Type B pancreatic cell (in vitro differentiated cells): ENCODE measurements around the gene REV3L. TPM values are rescaled to one million over a fixed set of nuclear protein-coding genes. Genes with fewer than 3 reads are reported as not detected.
"Not testable (repeated sequence)": the region's sequence is repeated elsewhere in the genome, so short reads cannot be mapped to it uniquely, and the experiment has no call there.

Experiments
- DNase-seq: peaks from one replicate; pipeline ENCODE4 v3.0.0; 2021; ENCODE audit warnings: mixed read lengths; ENCODE audit not compliant: unreplicated experiment; ENCODE audit errors: extremely low spot score
- H3K27ac Mint-ChIP-seq: 2 replicates; pipeline ENCODE4 v1.8.0; 2021; ENCODE audit warnings: mild to moderate bottlenecking, mixed read lengths
- H3K27me3 Mint-ChIP-seq: 2 replicates; pipeline ENCODE4 v1.8.0; 2021; ENCODE audit warnings: mixed read lengths
- H3K36me3 Mint-ChIP-seq: 2 replicates; pipeline ENCODE4 v1.8.0; 2021; ENCODE audit warnings: mixed read lengths
- H3K4me1 Mint-ChIP-seq: one replicate; pipeline ENCODE4 v1.8.0; 2021; ENCODE audit warnings: mixed read lengths; ENCODE audit not compliant: unreplicated experiment
- H3K4me3 Mint-ChIP-seq: 2 replicates; pipeline ENCODE4 v1.8.0; 2021; ENCODE audit warnings: mild to moderate bottlenecking, mixed read lengths
- H3K9me3 Mint-ChIP-seq: 2 replicates; pipeline ENCODE4 v1.8.0; 2021; ENCODE audit warnings: mixed read lengths
- total RNA-seq: library from RNA; stranded (reverse); gene quantifications from 2 replicates; pipeline ENCODE4 v1.2.1, GENCODE V29; 2021; ENCODE audit warnings: low replicate concordance
- TF ChIP-seq, protein P1 (sequence below): fragments of 200-600 bp; sonication (generic); conservative IDR thresholded peaks from 2 replicates; pipeline ENCODE4 v1.5.0; 2021; ENCODE audit warnings: antibody characterized with exemption, mild to moderate bottlenecking

The REV3L gene
- total RNA-seq, 1 donor from 2014 or later = 34.4 TPM

DNA sequence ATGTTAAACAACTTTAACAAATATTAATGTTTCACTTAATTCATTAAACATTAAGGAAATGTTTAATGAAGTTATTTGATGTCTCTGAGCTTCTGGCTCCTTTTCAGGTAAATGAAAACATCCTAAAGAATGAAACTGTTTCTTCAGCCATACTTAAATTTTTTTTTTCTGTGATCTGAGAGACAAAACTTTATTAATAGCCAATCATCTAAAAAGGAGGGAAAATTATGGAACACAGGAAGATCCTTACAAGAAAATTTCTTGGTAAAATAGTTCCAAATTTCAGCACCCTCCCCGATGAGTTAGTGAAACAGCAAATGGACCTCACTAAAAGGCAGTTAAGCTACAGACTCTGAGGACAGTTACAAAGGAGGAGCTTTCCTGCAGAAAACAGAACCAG lies 185.2 kb downstream of the REV3L start:
- H3K9me3 Mint-ChIP-seq = peaks cover 4% of the 10 kb centered on the region
- TF ChIP-seq, protein P1, sequence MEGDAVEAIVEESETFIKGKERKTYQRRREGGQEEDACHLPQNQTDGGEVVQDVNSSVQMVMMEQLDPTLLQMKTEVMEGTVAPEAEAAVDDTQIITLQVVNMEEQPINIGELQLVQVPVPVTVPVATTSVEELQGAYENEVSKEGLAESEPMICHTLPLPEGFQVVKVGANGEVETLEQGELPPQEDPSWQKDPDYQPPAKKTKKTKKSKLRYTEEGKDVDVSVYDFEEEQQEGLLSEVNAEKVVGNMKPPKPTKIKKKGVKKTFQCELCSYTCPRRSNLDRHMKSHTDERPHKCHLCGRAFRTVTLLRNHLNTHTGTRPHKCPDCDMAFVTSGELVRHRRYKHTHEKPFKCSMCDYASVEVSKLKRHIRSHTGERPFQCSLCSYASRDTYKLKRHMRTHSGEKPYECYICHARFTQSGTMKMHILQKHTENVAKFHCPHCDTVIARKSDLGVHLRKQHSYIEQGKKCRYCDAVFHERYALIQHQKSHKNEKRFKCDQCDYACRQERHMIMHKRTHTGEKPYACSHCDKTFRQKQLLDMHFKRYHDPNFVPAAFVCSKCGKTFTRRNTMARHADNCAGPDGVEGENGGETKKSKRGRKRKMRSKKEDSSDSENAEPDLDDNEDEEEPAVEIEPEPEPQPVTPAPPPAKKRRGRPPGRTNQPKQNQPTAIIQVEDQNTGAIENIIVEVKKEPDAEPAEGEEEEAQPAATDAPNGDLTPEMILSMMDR = no peak
- H3K4me1 Mint-ChIP-seq = peaks cover 8% of the 10 kb centered on the region
- H3K4me3 Mint-ChIP-seq = no peak overlapping the region
- H3K36me3 Mint-ChIP-seq = peaks cover 36% of the 10 kb centered on the region
- H3K27ac Mint-ChIP-seq = no peak overlapping the region
- DNase-seq = no peak
- H3K27me3 Mint-ChIP-seq = no peaks in the 10 kb centered on the region

DNA sequence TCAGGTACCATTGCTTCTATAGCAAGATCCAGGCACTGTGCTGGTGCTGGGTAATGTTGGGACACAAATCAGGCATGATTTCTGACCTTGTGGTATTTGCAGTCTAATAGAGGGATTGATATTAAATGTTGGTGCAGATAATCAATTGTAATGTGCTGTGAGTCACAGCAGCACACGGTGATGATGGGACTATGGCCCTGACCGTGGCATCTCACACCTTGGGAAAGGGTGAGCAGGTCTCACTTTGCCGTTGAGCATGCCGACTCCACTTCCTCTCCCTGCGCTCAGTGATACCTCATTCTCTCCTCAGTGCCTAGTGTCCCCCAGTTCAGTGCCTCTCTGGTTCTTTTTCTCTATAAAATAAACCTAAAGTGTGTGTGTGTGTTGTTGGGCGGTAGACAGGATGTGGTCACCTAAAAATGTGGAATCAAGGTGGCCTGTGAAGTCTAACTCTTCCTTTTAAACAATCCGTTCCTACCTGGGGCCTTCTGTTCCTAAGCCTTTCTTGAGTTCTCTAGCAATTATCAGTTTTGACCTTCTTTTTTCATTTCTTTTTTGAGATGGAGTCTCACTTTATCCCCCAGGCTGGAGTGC lies 188.5 kb downstream of the REV3L start:
- Mint-ChIP-seq H3K36me3 (peaks cover 27% of the 10 kb centered on the region), H3K4me3 (no peak overlapping the region), H3K27me3 (no peaks in the 10 kb centered on the region), H3K9me3 (no peaks in the 10 kb centered on the region), H3K27ac (no peak overlapping the region), H3K4me1 (peaks cover 11% of the 10 kb centered on the region)
- no peak for DNase-seq
- TF ChIP-seq, protein P1 = no peak

DNA sequence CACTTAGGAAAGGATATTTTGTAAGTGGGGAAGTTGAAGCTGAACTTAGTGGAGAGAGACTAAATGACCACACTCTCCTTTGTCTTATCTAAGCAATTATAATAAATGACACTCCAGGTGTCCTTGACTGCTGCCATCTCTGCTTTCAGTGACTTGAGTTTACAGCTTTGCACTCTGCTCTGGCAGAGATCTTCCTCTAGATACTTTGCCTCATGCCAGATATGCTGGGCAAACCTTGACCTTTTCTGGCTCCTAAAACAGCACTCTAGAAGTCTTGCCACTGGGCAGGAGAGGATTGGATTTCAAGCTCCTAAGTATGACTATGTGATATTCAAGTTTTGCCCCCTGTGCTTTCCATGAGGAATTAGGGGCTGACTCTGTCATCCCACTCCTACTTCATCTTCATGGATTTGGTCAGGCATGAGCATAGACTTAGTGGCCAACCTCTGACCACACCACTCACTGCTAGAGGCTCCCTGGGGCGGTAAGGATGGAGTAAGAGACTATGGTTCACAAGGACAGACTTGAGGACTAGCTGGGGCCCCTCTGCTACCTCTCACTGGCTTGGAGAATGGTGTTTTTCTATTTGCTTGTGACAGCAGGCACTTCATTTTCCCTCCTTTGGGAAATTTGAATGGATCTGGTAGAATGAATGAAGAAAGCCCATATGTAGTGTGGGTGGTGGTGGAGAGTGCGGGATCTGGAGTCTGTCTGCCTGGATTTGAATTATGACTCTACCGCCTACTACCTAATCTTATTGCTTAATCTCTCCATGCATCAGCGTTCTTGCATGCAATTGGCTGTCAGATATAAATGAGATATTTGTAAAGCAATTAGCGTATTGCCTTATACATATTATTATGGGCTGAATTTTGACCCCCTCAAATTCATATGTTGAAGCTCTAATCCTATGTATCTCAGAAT lies 191.4 kb downstream of the REV3L start:
- TF ChIP-seq, protein P1 = no peak
- H3K9me3 Mint-ChIP-seq = no peaks in the 10 kb centered on the region
- peaks cover 22% of the 10 kb centered on the region for H3K36me3 Mint-ChIP-seq
- H3K27ac Mint-ChIP-seq = no peak overlapping the region
- DNase-seq = no peak
- peaks cover 14% of the 10 kb centered on the region for H3K4me1 Mint-ChIP-seq
- H3K27me3 Mint-ChIP-seq = no peaks in the 10 kb centered on the region
- H3K4me3 Mint-ChIP-seq = no peak overlapping the region

DNA sequence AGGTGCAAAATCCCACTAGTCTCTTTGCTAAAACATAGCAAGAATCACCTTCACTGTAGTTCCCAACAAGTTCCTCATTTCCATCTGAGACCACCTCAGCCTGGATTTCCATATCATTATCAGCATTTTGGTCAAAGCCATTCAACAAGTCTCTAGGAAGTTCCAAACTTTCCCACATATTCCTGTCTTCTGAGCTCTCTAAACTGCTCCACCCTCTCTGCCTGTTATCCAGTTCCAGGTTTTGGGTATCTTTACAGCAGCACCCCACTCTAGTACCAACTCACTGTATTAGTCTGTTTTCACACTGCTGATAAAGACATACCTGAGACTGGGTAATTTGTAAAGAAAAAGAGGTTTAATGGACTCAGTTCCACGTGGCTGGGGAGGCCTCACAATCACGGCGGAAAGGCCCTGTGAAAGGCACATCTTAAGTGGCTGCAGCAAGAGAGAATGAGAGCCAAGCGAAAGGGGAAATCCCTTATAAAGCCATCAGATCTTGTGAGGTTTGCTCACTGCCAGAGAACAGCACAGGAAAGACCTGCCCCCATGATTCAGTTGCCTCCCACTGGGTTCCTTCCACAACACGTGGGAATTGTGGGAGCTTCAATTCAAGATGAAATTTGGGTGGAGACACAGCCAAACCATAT lies 192.2 kb downstream of the REV3L start:
- Mint-ChIP-seq H3K4me1 (peaks cover 14% of the 10 kb centered on the region), H3K36me3 (peaks cover 26% of the 10 kb centered on the region)
- not testable (repeated sequence) for H3K27ac Mint-ChIP-seq, H3K4me3 Mint-ChIP-seq, DNase-seq, H3K9me3 Mint-ChIP-seq, H3K27me3 Mint-ChIP-seq

DNA sequence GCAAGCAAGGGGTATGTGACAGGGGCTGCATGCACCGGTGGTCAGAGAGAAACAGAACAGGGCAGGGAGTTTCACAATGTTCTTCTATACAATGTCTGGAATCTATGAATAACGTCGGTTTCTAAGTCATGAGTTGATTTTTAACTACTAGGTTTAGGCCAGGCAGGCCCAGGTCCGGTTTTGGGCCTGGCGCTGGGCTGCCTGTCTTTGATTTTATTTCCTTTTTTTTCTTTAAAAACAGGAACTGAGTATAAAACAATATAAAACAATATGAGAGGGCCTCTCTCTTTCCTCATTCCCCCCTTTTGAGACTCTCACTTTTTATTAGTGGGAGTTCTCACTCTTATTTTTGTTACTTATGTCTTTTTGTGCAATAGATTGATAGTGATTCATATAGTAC lies 198.7 kb downstream of the REV3L start:
- not testable (repeated sequence) for H3K27me3 Mint-ChIP-seq, H3K4me1 Mint-ChIP-seq, H3K27ac Mint-ChIP-seq, H3K9me3 Mint-ChIP-seq, DNase-seq
- Mint-ChIP-seq H3K36me3 (peaks cover 48% of the 10 kb centered on the region), H3K4me3 (peak overlapping the region; percentile 20)

DNA sequence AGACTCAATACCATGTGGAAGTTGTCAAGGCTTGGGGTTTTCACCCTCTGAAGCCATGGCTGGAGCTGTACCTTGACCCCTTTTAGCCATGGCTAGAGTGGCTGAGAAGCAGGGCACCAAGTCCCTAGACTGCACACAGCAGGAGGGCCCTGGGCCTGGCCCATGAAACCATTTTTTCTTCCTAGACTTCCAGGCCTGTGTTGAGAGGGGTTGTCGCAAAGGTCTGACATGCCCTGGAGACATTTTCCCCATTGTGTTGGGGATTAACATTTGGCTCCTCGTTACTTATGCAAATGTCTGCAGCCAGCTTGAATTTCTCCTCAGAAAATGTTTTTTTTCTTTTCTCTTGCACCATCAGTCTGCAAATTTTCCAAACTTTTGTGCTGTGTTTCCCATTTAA lies 199.3 kb downstream of the REV3L start:
- peaks cover 49% of the 10 kb centered on the region for H3K36me3 Mint-ChIP-seq

More for the DNA sequence above, 199.3 kb downstream of the REV3L start:
- TF ChIP-seq, protein P1 = no peak
- no peaks in the 10 kb centered on the region for H3K27me3 Mint-ChIP-seq
- peaks cover 7% of the 10 kb centered on the region for H3K9me3 Mint-ChIP-seq
- no peak overlapping the region for H3K27ac Mint-ChIP-seq
- DNase-seq = no peak
- no peaks in the 10 kb centered on the region for H3K4me1 Mint-ChIP-seq
- peak overlapping the region; percentile 20 for H3K4me3 Mint-ChIP-seq
